ELF-1 (cell line): ENCODE measurements around the gene TPX2.
A peak's percentile ranks its signal among the peaks of the same experiment; 100 is the strongest.

Source experiments
- DNase-seq: peaks from one replicate; pipeline ENCODE4 v3.0.0-alpha.2; 2016; ENCODE audit warnings: low read depth, low spot score

Gene TPX2

DNA sequence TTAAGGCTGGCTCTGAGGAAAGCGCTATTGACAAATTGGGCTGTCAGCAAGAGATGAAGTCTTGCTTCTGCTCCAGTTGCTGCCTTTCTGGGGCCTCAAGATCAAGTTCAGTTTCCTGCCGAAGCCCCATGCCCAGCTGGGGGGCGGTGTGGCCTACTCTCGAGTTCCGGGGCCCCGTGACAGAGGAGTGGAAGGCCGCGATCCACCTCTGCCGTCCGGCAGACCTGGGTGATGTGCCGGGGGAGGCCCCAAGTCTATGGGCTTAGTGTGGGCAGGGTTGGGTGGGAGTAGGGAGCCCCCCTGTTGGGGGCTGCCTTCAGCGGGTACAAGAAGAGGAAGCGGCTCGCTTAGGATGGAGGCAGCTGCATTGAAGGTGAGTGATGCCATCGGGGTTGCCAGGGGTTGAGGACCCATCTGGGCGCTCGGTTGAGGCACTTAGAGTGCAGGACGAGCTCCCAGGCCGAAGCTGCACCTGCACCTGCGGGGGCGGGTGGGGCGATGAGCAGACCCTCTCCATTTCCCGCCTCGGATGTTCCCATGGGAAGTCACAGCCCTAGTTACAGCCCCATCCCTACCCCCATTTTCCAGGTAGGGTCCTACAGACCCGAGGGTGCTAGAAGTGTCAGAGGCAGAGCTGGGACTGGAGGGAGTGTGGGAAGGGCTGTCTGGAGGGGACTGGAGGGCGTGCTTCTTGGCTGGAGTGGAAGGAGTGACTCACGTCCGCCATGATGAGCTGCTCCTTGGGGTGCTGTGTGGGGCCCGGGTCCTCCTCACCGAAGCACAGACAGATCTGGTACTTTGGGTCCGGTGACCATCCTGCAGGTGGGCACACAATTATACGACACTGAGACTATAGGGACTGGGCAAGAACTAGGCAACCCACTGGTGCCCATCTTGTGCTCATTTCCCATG lies 109.3 kb downstream of the TPX2 start:
- DNase-seq: no peak

DNA sequence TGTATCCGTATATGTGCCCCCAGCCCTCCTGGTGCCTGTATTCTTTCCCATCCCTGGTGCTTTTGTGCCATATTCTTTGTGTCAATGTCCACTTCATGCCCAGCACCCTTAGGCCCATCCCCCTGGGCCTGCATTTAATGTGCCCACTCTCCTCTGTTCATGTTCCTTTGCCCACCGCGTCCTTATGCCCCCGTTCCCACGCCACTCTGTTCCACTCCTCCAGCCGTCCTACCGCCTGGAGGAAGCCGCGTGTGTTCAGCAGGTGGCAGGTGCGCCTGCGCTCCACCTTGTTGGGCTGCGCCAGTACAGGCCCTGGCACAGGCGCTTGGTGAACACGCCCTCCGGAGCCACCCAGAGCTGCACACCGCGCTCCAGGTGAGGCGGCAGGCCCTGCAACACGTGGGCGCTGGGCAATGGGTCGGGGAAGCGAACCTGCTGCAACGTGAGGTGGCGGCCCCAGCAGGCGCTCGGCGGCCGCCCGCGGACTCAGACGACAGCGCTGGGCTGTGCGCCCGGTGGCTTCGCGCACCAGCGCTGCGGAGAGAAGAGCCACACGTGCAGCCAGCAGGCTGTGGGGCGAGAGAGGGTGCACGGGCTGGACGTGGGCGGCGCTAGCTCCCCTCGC lies 110.3 kb downstream of the TPX2 start:
- peak; percentile 25 for DNase-seq
